Left lung (tissue), 10 donors: ENCODE measurements around the gene COL9A2. TPM values are rescaled to one million over a fixed set of nuclear protein-coding genes. Genes with fewer than 3 reads are reported as not detected.

Experiments used
- ATAC-seq: fragments of 200-7000 bp; cut with Tn5 transposase; one replicate; pipeline ENCODE4 v1.9.1; 2020; ENCODE audit warnings: moderate library complexity
- DNase-seq, 4 donors: peaks; one replicate each; pipeline ENCODE4 v3.0.0-alpha.2; 2013 to 2020
- H3K27ac ChIP-seq, 2 donors: fragments of 200-600 bp; sonication (generic) in 1 of 2; one replicate each; pipeline versions ENCODE4 v1.5.0 to v1.8.0; 2020 to 2021
- H3K27me3 ChIP-seq, 2 donors: fragments of 200-600 bp; sonication (generic) in 1 of 2; one replicate each; pipeline versions ENCODE4 v1.5.0 to v1.8.0; 2020 to 2021
- H3K36me3 ChIP-seq, 2 donors: fragments of 200-600 bp; sonication (generic) in 1 of 2; one replicate each; pipeline versions ENCODE4 v1.5.0 to v1.8.0; 2020 to 2021
- H3K4me1 ChIP-seq, 2 donors: fragments of 200-600 bp; one replicate each; pipeline ENCODE4 v1.8.0; 2021
- H3K4me3 ChIP-seq, 2 donors: fragments of 200-600 bp; sonication (generic) in 1 of 2; one replicate each; pipeline versions ENCODE4 v1.5.0 to v1.8.0; 2020 to 2021; ENCODE audit warnings: mild to moderate bottlenecking in 1 of 2
- H3K9me3 ChIP-seq, 2 donors: fragments of 200-600 bp; sonication (generic) in 1 of 2; one replicate each; pipeline versions ENCODE4 v1.5.0 to v1.8.0; 2020 to 2021
- intact Hi-C, 2 donors: fragments of 100-400 bp; cut with DNase I; formaldehyde crosslinking; loops; one replicate each; pipeline versions ENCODE4 v1.11.2 to v1.14.2; 2022
- polyA plus RNA-seq, 6 donors: library from polyadenylated mRNA; unstranded; fragments of 120-200 nt; gene quantifications; one replicate each; pipeline ENCODE4 v1.2.1, GENCODE V29; 2013; ENCODE audit not compliant: insufficient read length in 6 of 6
- total RNA-seq, 2 donors: library from RNA; stranded (reverse); fragmentation: NEBNext Ultra II Directional; extraction: Animal tissue kit (Norgen Biotek cat#: 25700); gene quantifications; one replicate each; pipeline ENCODE4 v1.2.1, GENCODE V29; 2021
- TF ChIP-seq, protein P1 (sequence below), 2 donors: fragments of 200-600 bp; sonication (generic) in 1 of 2; IDR thresholded peaks; one replicate each; pipeline versions ENCODE4 v1.5.0 to v1.8.0; 2021; ENCODE audit warnings: antibody characterized with exemption in 2 of 2
- donor health status: DM: no; HTN: yes; CAD: no.
- donor health status: DM: no; HTN: no; CAD: no.

COL9A2 gene
- total and polyA plus RNA-seq, 8 donors = 1.1 to 29.7 (median 19.9) TPM

DNA sequence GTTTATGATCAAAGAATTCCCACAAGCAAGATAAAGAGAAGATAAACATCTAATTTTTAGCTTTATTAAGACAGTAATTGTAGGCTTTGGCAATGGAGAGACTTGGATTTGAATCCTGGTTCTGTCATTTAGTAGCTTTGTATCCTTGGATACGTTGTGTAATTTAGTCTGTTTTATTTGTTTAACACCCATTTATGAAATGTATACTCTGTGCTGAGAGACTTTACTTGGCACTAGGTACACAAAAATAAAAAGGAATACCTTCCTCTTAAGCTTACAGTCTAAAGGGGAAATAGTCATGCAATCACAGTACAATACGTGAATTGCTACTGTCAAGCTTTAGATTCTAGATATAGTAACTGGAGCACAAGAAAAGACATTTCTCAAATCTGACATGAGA lies 35.2 kb downstream of the COL9A2 start:
- DNase-seq (no peak), ATAC-seq (peak; percentile 82)
- no peaks in the 10 kb centered on the region for H3K9me3 ChIP-seq
- peaks cover 0 to 67% of the 10 kb centered on the region in 2 donors for H3K36me3 ChIP-seq
- H3K27me3 ChIP-seq = no peaks in the 10 kb centered on the region
- TF ChIP-seq, protein P1, sequence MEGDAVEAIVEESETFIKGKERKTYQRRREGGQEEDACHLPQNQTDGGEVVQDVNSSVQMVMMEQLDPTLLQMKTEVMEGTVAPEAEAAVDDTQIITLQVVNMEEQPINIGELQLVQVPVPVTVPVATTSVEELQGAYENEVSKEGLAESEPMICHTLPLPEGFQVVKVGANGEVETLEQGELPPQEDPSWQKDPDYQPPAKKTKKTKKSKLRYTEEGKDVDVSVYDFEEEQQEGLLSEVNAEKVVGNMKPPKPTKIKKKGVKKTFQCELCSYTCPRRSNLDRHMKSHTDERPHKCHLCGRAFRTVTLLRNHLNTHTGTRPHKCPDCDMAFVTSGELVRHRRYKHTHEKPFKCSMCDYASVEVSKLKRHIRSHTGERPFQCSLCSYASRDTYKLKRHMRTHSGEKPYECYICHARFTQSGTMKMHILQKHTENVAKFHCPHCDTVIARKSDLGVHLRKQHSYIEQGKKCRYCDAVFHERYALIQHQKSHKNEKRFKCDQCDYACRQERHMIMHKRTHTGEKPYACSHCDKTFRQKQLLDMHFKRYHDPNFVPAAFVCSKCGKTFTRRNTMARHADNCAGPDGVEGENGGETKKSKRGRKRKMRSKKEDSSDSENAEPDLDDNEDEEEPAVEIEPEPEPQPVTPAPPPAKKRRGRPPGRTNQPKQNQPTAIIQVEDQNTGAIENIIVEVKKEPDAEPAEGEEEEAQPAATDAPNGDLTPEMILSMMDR (IDR thresholded peaks at IDR 0.05) = no peak
- H3K4me3 ChIP-seq = no peak overlapping the region
- H3K27ac ChIP-seq = no peak overlapping the region
- no peaks in the 10 kb centered on the region for H3K4me1 ChIP-seq
- intact Hi-C loops = no loop called here

DNA sequence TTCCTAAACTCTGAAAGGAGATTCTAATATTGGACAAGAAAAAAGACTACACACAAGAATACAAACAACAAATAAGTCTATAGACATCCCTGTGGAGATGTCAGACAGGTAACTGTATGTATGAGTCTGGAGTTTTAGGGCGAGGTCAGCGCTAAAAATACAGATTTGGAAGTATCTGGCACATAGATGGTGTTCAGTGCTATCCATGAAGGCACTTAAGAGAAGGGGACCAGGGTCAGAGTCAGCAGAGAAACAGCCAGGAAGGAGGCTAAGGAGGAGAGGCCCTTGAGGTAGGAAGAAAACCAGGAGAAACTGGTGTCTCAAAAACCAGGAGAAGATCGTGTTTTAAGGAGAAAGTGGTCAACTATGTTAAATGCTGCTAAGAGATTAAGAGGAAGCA lies 41.0 kb downstream of the COL9A2 start:
- ATAC-seq (no peak), DNase-seq (no peak)
- H3K4me1 ChIP-seq = no peaks in the 10 kb centered on the region
- no peak overlapping the region for H3K4me3 ChIP-seq
- no peaks in the 10 kb centered on the region for H3K27me3 ChIP-seq
- no peaks in the 10 kb centered on the region for H3K9me3 ChIP-seq
- no peak overlapping the region for H3K27ac ChIP-seq
- TF ChIP-seq, protein P1 (IDR thresholded peaks at IDR 0.05) = no peak
- peaks cover 0 to 76% of the 10 kb centered on the region in 2 donors for H3K36me3 ChIP-seq
- intact Hi-C loops = no loop called here

DNA sequence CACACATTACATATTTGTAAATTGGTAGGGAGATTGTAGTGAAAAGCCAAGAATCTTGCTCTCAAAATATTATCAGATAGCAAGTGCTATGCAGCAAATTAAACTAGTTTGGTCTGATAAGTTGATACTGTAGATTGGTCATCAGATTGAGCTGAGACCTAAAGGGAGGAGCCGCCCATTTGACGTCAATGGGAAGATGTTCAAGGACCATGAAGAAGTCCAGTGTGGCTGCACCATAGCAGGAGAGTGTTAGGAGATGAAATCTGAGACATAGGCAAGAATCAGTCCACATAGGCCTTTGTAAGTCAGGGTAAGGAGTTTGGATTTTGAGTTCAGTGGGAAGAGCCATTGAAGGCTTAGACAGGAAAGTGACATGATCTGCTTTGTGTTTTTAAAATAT lies 42.8 kb downstream of the COL9A2 start:
- no peak for DNase-seq
- no peak for ATAC-seq
- Histone ChIP-seq H3K4me1 (no peaks in the 10 kb centered on the region), H3K27ac (no peak overlapping the region), H3K9me3 (no peaks in the 10 kb centered on the region), H3K4me3 (no peak overlapping the region), H3K36me3 (peaks cover 0 to 78% of the 10 kb centered on the region in 2 donors), H3K27me3 (no peaks in the 10 kb centered on the region)
- TF ChIP-seq, protein P1 (IDR thresholded peaks at IDR 0.05) = no peak
- intact Hi-C loops = no loop called here

DNA sequence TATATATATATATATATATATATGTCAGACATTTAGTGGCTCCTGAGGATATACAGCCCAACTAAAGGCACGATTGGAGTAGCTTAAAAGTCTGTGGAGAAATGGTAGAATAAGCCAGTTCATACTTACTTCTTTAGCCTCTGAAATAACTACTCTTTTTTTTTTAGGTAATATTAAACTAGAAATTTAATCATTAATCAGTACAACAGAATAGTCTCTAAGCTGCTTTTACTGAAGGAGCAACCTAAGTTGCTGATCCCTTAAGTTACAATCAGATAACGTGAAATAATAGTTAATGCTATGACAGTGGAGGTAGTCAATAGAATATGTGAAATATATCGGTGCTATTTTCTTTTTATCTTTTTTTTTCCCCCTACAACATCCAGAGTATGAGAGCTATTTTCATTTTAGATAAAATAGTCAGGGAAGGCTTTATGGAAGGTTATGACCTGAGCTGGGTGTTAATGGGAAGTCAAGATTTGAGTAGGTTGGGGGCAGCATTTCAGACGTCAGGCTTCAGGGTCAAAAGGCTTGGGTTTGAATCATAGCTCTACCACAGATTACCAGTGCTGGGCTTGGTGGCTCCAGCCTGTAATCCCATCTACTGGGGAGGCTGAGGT lies 43.4 kb downstream of the COL9A2 start:
- ATAC-seq (no peak), DNase-seq (no peak)
- H3K9me3 ChIP-seq = no peaks in the 10 kb centered on the region
- peaks cover 0 to 83% of the 10 kb centered on the region in 2 donors for H3K36me3 ChIP-seq
- no peaks in the 10 kb centered on the region for H3K27me3 ChIP-seq
- no peaks in the 10 kb centered on the region for H3K4me1 ChIP-seq
- H3K27ac ChIP-seq = no peak overlapping the region
- TF ChIP-seq, protein P1 (IDR thresholded peaks at IDR 0.05) = no peak
- intact Hi-C loops = no loop called here
- no peak overlapping the region for H3K4me3 ChIP-seq

DNA sequence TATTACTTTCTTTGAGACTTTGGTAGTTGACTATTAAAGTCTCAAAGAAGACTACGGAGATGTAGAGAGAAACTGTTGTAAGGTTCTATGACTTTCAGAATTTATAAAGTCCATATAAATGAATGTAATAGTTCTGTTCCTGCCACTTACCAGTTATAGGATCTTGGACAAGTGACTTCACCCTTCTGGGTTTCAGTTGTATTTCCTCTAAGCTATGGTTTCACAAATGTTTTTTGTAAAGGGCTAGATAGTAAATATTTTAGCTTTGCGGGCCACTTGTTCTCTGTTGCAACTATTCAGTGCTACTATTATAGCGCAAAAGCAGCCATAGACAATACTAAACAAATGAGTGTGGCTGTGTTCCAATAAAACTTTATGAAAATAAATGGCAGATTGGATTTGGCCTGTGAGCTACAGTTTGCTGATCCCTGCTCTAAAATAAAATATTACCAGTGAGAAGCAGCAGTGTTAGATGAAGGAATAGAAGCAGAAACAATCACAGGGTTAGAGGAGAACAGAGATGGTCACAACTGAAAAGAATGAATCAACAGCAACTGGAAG lies 44.4 kb downstream of the COL9A2 start:
- no peaks in the 10 kb centered on the region for H3K4me1 ChIP-seq
- H3K4me3 ChIP-seq = no peak overlapping the region
- no peak for DNase-seq
- TF ChIP-seq, protein P1 (IDR thresholded peaks at IDR 0.05) = no peak
- H3K36me3 ChIP-seq = peaks cover 0 to 89% of the 10 kb centered on the region in 2 donors
- no peak overlapping the region for H3K27ac ChIP-seq
- no peaks in the 10 kb centered on the region for H3K9me3 ChIP-seq
- no peak for ATAC-seq
- intact Hi-C loops = no loop called here
- H3K27me3 ChIP-seq = no peaks in the 10 kb centered on the region
